MCF 10A (cell line): ENCODE results near the gene CKB. TPM values are rescaled to one million over a fixed set of nuclear protein-coding genes. Genes with fewer than 3 reads are reported as not detected.

Experiments
- BruUV-seq: library from RNA; stranded (reverse); fragments of 400-500 nt; replicated peaks from 2 replicates; lab custom pipeline; 2021; lab: Mats Ljungman, UMichigan
- CTCF ChIA-PET: fragments of 300-600 bp; sonication (Branson Sonifier 250); formaldehyde crosslinking; extraction: SDS; loops from one replicate; lab custom pipeline; 2021; ENCODE audit warnings: antibody characterized with exemption, inconsistent platforms; lab: Yijun Ruan, JAX
- POLR2A ChIA-PET: fragments of 300-600, 350-650 bp; sonication (Branson Sonifier 250); formaldehyde crosslinking; extraction: SDS; loops from one replicate; lab custom pipeline; 2020; ENCODE audit warnings: antibody characterized with exemption, inconsistent platforms; lab: Yijun Ruan, JAX
- DNase-seq: peaks from one replicate; pipeline ENCODE4 v3.0.0-alpha.2; 2018; ENCODE audit not compliant: unreplicated experiment
- H3K27ac Mint-ChIP-seq: one replicate; pipeline ENCODE4 v1.8.0; 2022; ENCODE audit warnings: mild to moderate bottlenecking, low read depth, mixed read lengths; ENCODE audit not compliant: unreplicated experiment
- H3K27me3 Mint-ChIP-seq: one replicate; pipeline ENCODE4 v1.8.0; 2022; ENCODE audit warnings: mixed read lengths; ENCODE audit not compliant: insufficient read depth, unreplicated experiment
- H3K36me3 Mint-ChIP-seq: one replicate; pipeline ENCODE4 v1.8.0; 2022; ENCODE audit warnings: mild to moderate bottlenecking, moderate library complexity, mixed read lengths; ENCODE audit not compliant: insufficient read depth, unreplicated experiment
- H3K4me1 Mint-ChIP-seq: one replicate; pipeline ENCODE4 v1.8.0; 2022; ENCODE audit warnings: mixed read lengths; ENCODE audit not compliant: insufficient read depth, unreplicated experiment
- H3K4me3 Mint-ChIP-seq: one replicate; pipeline ENCODE4 v1.8.0; 2022; ENCODE audit warnings: mild to moderate bottlenecking, moderate library complexity, mixed read lengths; ENCODE audit not compliant: unreplicated experiment
- H3K9me3 Mint-ChIP-seq: one replicate; pipeline ENCODE4 v1.8.0; 2022; ENCODE audit warnings: mixed read lengths; ENCODE audit not compliant: unreplicated experiment
- intact Hi-C: fragments of 100-400 bp; cut with micrococcal nuclease; formaldehyde crosslinking; loops from 2 replicates; pipeline ENCODE4 v1.14.1; 2022
- total RNA-seq: library from RNA; stranded (reverse); gene quantifications from 2 replicates; pipeline ENCODE4 v1.2.3, GENCODE V29; 2022
- TF ChIP-seq, protein P1 (sequence below): fragments of 200-600 bp; IDR thresholded peaks from one replicate; pipeline ENCODE4 v1.8.0; 2022; ENCODE audit warnings: antibody characterized with exemption, mild to moderate bottlenecking; ENCODE audit not compliant: unreplicated experiment

Gene CKB
- total RNA-seq, 1 experiment from 2014 or later: 8.5 TPM

DNA sequence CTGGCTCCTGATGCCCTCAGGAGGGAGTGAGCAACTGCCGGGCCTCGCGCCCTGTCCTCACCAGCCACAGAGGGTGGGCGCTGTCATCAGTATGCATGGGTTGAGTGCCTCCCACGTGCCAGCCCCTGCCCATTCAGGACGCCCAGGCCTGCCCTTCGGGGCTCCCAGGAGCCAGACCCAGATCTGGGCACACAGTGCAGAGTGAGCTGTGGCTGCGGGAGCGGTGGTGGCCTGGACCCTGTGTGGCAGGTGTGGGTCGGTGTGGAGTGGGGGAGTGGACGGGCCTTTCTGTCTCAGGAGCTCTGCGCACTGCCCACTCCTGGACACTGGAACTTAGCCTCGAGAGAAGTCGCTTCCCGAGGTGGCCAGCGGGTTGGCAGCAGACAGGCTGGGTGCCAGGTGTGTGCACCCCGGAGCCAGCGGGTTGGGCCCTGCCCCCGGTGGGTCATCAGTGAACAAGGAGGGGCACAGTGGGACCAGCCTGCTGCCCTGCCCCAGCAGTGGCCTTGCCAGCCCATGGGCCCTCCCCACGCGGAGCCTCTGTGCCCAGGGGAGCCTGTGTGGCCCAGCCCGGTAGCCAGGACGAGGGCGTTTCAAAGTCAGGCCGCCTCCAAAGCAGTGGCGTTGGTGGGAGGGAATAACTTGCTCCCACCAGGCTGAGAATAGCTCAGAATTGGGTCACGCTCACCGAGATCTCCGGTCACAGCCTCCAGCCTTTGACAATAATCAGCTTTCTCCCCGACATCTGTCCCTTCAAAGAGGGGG, 15.8 kb upstream of the CKB start:
- ChIA-PET POLR2A (interaction anchor here (0.5 to 2.4 kb wide), 2 partner anchors 9 to 1483 kb away, joined by 3 to 15 read pairs; partner anchors contain the start of genes CDCA4 and TRMT61A), CTCF (interaction anchor here (0.6 to 6.8 kb wide), 3 partner anchors 9 to 23 kb away, joined by 3 to 44 read pairs (median 4); no protein-coding TSS in a partner anchor)
- Mint-ChIP-seq H3K4me3 (no peak overlapping the region), H3K36me3 (peaks cover 39% of the 10 kb centered on the region), H3K4me1 (peaks cover 13% of the 10 kb centered on the region), H3K27ac (no peak overlapping the region), H3K9me3 (no peaks in the 10 kb centered on the region), H3K27me3 (no peaks in the 10 kb centered on the region)
- BruUV-seq: no TSS peak
- intact Hi-C loops: no loop called here
- no peak for DNase-seq
- TF ChIP-seq, protein P1, sequence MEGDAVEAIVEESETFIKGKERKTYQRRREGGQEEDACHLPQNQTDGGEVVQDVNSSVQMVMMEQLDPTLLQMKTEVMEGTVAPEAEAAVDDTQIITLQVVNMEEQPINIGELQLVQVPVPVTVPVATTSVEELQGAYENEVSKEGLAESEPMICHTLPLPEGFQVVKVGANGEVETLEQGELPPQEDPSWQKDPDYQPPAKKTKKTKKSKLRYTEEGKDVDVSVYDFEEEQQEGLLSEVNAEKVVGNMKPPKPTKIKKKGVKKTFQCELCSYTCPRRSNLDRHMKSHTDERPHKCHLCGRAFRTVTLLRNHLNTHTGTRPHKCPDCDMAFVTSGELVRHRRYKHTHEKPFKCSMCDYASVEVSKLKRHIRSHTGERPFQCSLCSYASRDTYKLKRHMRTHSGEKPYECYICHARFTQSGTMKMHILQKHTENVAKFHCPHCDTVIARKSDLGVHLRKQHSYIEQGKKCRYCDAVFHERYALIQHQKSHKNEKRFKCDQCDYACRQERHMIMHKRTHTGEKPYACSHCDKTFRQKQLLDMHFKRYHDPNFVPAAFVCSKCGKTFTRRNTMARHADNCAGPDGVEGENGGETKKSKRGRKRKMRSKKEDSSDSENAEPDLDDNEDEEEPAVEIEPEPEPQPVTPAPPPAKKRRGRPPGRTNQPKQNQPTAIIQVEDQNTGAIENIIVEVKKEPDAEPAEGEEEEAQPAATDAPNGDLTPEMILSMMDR: no peak

DNA sequence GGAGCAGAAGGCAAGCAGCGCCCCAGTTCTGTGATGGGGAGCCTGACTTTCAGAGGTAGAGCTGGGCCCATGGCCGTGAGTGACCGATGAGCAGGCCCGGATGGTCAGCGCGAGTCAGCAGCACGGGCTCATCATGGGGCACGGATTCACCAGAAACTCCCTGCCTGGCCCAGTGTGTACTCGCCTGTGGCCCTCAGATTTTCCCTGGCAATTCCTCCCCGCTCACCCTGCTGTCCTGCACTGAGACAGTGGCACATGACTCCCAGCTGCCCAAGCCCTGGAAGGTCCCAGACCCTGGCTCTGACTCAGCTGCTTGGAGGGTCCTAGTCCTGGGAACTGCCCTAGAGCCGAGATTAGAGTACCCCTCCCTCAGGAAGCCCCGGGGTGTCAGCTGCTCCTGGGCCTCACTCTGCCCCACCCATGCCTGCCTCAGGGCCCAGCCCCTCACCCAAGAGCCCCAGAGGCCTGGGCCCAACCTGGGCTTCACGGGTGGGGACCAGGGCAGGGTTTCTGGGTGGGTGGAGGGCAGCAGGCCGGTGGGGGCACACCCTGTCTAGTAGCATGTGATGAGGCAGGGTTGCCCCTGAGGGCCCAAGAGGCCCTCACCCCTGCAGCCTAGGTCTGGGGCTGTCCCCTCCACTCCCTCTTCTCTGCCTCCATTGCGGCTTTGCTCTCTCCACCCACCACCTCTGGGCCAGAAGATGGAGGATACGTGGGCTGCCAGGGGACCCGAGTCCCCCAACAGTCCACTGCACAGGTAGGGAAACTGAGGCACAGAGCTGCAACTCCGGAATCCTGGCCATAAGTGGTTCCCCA, 14.8 kb upstream of the CKB start:
- Mint-ChIP-seq H3K9me3 (no peaks in the 10 kb centered on the region), H3K27me3 (no peaks in the 10 kb centered on the region), H3K27ac (peak overlapping the region; percentile 72), H3K4me1 (peaks cover 13% of the 10 kb centered on the region), H3K36me3 (peaks cover 39% of the 10 kb centered on the region), H3K4me3 (no peak overlapping the region)
- POLR2A ChIA-PET: interaction anchor here (0.7 to 2.4 kb wide), 2 partner anchors 8 to 1842 kb away, joined by 4 to 15 read pairs; partner anchors contain the start of gene TRMT61A
- intact Hi-C loops: no loop called here
- no peak for DNase-seq
- TF ChIP-seq, protein P1: no peak
- CTCF ChIA-PET: no interaction called here
- BruUV-seq: no TSS peak

DNA sequence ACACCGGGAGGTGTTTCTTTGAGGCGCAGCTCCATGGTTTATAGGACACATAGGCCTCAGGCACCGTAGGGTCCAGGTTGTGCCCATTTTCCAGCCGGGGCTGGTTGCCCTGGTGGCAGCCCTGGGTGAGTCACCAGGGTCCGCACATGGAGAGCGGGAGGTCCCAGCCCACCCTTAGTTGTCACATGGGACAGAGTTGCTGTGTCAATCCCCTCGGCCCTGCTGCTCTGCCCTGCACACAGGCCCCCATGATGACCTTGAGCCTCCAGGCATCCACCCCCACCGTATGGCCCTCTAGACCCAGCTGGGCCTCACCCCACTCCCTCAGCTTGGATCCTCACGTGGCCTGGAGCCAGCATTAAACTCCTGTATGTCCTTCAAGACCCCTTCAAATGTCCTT, 14.1 kb upstream of the CKB start:
- no peak overlapping the region for H3K4me3 Mint-ChIP-seq
- intact Hi-C loops: no loop called here
- CTCF ChIA-PET: interaction anchor here (1.1 to 2.2 kb wide), 2 partner anchors 10 to 37 kb away, joined by 4 to 11 read pairs; no protein-coding TSS in a partner anchor
- no peaks in the 10 kb centered on the region for H3K27me3 Mint-ChIP-seq
- H3K4me1 Mint-ChIP-seq: peaks cover 13% of the 10 kb centered on the region
- POLR2A ChIA-PET: interaction anchor here (0.7 to 2.4 kb wide), 3 partner anchors 7 to 1841 kb away, joined by 3 to 15 read pairs (median 4); partner anchors contain the start of gene TRMT61A
- BruUV-seq: no TSS peak
- peaks cover 33% of the 10 kb centered on the region for H3K36me3 Mint-ChIP-seq
- peak overlapping the region; percentile 72 for H3K27ac Mint-ChIP-seq
- TF ChIP-seq, protein P1: no peak
- no peak for DNase-seq
- H3K9me3 Mint-ChIP-seq: no peaks in the 10 kb centered on the region
